Nephron progenitor cell (in vitro differentiated cells): Measurements from ENCODE around the gene MYOT.

ENCODE experiments used
- DNase-seq: peaks from one replicate; pipeline ENCODE4 v3.0.0; 2021
- H3K27ac Mint-ChIP-seq: 2 replicates; pipeline ENCODE4 v1.8.0; 2021; ENCODE audit warnings: mild to moderate bottlenecking, moderate library complexity, mixed read lengths
- H3K27me3 Mint-ChIP-seq: 2 replicates; pipeline ENCODE4 v1.8.0; 2021; ENCODE audit warnings: mild to moderate bottlenecking, low read depth, mixed read lengths; ENCODE audit not compliant: poor library complexity
- H3K36me3 Mint-ChIP-seq: 2 replicates; pipeline ENCODE4 v1.8.0; 2021; ENCODE audit warnings: low read depth, mixed read lengths
- H3K4me1 Mint-ChIP-seq: 2 replicates; pipeline ENCODE4 v1.8.0; 2021; ENCODE audit warnings: mixed read lengths
- H3K4me3 Mint-ChIP-seq: 2 replicates; pipeline ENCODE4 v1.8.0; 2021; ENCODE audit warnings: mild to moderate bottlenecking, moderate library complexity, mixed read lengths
- H3K9me3 Mint-ChIP-seq: 2 replicates; pipeline ENCODE4 v1.8.0; 2021; ENCODE audit warnings: mild to moderate bottlenecking, moderate library complexity, mixed read lengths
- TF ChIP-seq, protein P1 (sequence below): fragments of 200-600 bp; sonication (generic); IDR thresholded peaks from 2 replicates; pipeline ENCODE4 v1.5.0; 2021; ENCODE audit warnings: antibody characterized with exemption

Gene MYOT

DNA sequence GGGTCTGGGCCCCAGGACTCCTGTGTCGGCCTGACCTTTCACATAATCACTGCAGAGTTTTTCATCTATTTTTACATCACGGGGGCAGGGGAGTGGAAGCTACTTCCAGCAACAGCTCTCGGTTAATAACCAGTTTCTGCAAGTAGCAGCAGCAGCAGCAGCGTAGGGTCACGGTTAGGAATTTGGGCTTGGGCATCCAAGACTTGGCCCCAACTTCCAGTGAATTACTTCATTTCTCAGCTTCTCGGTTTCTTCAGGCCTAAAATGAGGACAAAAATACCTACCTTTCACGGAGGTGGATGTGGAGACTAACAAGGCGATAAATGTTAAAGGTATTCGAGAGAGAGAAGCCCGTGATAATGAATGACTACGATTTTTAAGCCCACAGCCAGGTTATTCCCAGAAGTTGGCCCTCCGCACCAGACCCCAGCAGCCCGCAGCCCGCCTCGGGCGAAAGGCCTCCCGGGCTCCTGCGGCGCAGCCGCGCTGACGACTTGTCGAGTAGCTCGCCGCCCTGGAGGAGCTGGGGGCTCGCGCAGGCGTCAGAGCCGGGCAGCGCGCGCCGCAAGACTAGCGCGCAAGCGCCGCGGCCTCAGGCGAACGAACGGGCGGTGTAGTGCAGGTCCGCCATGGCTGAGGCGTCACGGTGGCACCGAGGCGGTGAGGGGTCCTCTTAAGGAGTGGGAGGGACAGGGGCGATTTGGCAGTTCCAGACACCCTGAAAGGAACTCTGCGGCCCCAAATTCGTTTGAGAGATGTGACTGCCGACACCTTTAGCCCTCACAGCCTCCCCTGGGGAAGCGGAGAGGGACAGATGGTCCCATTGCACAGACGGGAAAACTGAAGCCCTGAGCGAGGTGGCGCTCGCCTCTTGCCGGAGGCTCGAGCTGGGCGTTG, 21.5 kb downstream of the MYOT start, which contains the start of gene PKD2L2:
Gene PKD2L2, plus strand, starts transcription at position 595 of the 897 bp plus-strand sequence. Its CDS starts 35 bp downstream, at position 630.
- TF ChIP-seq, protein P1, sequence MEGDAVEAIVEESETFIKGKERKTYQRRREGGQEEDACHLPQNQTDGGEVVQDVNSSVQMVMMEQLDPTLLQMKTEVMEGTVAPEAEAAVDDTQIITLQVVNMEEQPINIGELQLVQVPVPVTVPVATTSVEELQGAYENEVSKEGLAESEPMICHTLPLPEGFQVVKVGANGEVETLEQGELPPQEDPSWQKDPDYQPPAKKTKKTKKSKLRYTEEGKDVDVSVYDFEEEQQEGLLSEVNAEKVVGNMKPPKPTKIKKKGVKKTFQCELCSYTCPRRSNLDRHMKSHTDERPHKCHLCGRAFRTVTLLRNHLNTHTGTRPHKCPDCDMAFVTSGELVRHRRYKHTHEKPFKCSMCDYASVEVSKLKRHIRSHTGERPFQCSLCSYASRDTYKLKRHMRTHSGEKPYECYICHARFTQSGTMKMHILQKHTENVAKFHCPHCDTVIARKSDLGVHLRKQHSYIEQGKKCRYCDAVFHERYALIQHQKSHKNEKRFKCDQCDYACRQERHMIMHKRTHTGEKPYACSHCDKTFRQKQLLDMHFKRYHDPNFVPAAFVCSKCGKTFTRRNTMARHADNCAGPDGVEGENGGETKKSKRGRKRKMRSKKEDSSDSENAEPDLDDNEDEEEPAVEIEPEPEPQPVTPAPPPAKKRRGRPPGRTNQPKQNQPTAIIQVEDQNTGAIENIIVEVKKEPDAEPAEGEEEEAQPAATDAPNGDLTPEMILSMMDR, result no peak

DNA sequence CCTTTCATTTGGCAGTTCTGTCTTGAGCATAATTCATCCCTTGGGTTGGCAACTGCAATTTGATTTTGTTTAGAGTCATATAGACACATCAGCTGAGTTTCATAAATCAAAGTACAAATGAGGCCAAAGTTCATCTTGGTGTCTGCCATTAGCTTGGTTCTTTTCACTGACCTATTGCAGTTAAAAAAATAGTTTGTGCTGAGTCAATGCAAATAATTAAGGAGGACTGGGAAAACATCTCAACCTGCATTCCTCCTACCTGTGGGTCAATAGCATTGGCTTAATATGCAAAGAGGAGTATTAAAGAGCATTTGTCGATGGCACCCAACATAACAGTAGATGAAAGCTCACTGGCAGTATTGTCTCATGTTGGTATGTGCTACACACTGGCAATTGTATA, 23.2 kb downstream of the MYOT start:
- Mint-ChIP-seq H3K27me3 (peaks cover 7% of the 10 kb centered on the region), H3K9me3 (no peaks in the 10 kb centered on the region), H3K4me3 (no peak overlapping the region), H3K36me3 (no peaks in the 10 kb centered on the region), H3K27ac (no peak overlapping the region), H3K4me1 (peaks cover 18% of the 10 kb centered on the region)
- no peak for DNase-seq
- TF ChIP-seq, protein P1, result no peak

More for the DNA sequence above, 21.5 kb downstream of the MYOT start, which contains the start of gene PKD2L2:
- H3K4me3 Mint-ChIP-seq, result no peak within 1 kb of the TSS
- no peak for DNase-seq
- H3K4me1 Mint-ChIP-seq, result peaks cover 18% of the 10 kb centered on the region
- no peak within 1 kb of the TSS for H3K27ac Mint-ChIP-seq
- H3K9me3 Mint-ChIP-seq, result no peaks in the 10 kb centered on the region
- no peaks in the 10 kb centered on the region for H3K36me3 Mint-ChIP-seq
- H3K27me3 Mint-ChIP-seq, result no peaks in the 10 kb centered on the region

DNA sequence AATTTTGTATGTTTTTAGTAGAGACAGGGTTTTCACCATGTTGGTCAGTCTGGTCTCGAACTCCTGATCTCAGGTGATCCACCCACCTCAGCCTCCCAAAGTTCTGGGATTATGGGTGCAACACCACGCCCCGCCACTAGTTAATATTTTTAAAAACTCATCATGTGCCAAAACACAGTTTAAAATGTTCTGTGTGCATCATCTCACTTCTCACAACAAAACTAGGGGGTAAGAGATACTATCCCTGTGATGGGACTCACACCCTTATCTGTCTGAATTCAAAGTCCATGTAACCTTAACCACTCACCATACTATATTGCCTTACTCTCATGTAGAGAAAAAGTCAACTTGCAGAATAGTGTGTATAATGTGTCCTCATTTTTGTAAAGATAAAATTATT, 24.2 kb downstream of the MYOT start:
- Mint-ChIP-seq H3K27me3 (peaks cover 12% of the 10 kb centered on the region), H3K27ac (no peak overlapping the region), H3K9me3 (no peaks in the 10 kb centered on the region), H3K4me1 (peaks cover 18% of the 10 kb centered on the region), H3K4me3 (no peak overlapping the region), H3K36me3 (no peaks in the 10 kb centered on the region)
- no peak for DNase-seq
- TF ChIP-seq, protein P1, result peak; percentile 28

DNA sequence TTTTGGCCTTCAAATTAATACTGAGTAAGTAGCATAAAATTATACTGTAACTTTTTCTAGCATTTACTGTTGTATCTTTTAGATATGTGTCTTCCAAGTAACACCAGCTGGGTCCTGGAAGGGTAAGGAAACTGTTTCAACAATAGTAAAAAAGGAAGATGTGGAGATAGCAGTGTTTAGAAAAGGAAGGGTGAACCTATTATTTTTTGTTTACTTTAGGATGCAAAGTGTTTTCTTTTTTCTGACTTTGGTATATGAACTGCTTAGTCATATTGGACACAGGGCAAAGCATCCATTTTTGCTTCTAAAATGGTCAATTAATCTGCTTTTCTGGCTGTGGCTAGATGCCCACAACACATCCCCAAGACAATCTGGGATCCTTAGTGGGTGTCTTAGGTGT, 26.9 kb downstream of the MYOT start:
- DNase-seq, result no peak
- H3K4me1 Mint-ChIP-seq, result peaks cover 10% of the 10 kb centered on the region
- H3K36me3 Mint-ChIP-seq, result no peaks in the 10 kb centered on the region
- H3K27me3 Mint-ChIP-seq, result peaks cover 12% of the 10 kb centered on the region
- TF ChIP-seq, protein P1, result no peak
- no peaks in the 10 kb centered on the region for H3K9me3 Mint-ChIP-seq
- no peak overlapping the region for H3K27ac Mint-ChIP-seq
- H3K4me3 Mint-ChIP-seq, result no peak overlapping the region

DNA sequence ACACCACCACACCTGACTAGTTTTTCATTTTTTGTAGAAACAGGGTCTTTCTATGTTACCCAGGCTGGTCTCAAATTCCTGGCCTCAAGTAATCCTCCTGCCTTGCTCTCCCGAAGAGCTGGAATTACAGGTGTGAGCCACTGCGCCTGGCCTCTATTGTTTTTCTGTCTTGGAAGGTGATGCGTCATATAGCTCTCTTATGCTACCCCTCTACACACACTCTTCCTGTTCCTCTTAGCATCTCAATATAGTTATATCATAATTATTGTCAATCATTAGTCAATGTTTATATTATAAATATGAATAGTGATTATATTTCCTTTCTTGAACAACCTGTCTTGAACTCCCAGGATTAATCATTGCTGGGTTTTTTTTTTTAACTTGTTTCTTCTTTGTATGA, 28.9 kb downstream of the MYOT start:
- no peak for DNase-seq
- TF ChIP-seq, protein P1, result no peak
- Mint-ChIP-seq H3K27me3 (peaks cover 12% of the 10 kb centered on the region), H3K27ac (no peak overlapping the region), H3K36me3 (no peaks in the 10 kb centered on the region), H3K4me3 (no peak overlapping the region), H3K4me1 (peaks cover 5% of the 10 kb centered on the region), H3K9me3 (no peaks in the 10 kb centered on the region)

DNA sequence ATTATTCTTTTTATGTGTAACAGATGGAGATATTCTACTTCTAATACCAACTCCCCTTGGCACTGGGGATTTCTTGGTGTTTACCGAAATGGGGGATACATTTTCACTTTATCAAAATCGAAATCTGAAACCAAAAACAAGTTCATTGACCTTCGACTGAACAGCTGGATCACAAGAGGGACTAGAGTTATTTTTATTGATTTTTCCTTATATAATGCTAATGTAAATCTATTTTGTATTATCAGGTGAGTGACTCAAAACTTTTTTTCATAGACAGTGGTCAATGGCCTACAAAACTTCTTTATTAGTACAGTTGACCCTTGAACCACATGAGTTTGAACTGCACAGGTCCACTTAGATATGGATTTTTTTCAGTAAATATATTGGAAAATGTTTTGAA, 31.8 kb downstream of the MYOT start:
- TF ChIP-seq, protein P1, result no peak
- H3K27ac Mint-ChIP-seq, result no peak overlapping the region
- H3K27me3 Mint-ChIP-seq, result peaks cover 12% of the 10 kb centered on the region
- no peak for DNase-seq
- peaks cover 17% of the 10 kb centered on the region for H3K4me1 Mint-ChIP-seq
- no peaks in the 10 kb centered on the region for H3K9me3 Mint-ChIP-seq
- no peak overlapping the region for H3K4me3 Mint-ChIP-seq
- H3K36me3 Mint-ChIP-seq, result no peaks in the 10 kb centered on the region
